Measurements from ENCODE around the gene ITGA1.

DNA sequence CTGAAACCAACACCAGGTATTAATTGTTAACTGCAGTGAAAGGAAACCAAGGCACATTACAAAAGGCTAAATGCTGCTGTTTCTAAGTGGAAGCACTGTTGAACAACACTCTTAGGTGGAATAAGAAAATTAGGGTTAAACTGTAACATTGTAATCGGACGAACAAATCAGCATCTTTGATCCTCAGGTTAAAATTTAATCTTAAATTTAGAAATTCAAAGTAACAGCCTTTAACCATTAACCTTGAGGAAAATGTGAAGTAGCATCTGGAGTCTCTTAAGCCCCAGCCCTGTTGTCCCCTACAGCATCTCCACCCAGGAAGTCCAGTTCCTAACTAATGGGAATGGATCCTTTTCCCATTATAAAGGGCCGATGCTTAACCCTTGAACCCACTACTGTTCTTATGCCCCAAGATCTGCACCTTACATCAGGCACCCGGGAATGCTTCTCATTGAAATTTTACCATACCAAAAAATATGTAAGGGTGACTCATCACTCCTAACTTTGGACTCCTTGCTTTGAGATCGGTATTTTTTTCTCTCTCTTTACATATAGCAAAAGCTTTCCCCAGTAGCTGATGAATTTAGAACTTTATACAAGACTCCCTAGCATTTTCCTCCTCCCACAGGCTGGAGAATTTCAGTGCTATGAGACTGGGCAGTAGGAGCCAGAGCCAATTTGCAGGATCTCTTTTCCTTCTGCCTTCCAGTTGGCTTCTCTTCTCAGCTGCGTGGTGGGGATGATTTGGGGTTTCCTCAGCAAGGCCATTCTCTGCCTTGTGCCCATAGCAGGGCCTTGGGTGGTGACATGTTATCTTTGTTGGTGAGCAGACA lies 169.4 kb downstream of the ITGA1 start:
- no peak for TF ChIP-seq POLR2A (IDR thresholded peaks at IDR 0.05)
- TF ChIP-seq, protein P1, sequence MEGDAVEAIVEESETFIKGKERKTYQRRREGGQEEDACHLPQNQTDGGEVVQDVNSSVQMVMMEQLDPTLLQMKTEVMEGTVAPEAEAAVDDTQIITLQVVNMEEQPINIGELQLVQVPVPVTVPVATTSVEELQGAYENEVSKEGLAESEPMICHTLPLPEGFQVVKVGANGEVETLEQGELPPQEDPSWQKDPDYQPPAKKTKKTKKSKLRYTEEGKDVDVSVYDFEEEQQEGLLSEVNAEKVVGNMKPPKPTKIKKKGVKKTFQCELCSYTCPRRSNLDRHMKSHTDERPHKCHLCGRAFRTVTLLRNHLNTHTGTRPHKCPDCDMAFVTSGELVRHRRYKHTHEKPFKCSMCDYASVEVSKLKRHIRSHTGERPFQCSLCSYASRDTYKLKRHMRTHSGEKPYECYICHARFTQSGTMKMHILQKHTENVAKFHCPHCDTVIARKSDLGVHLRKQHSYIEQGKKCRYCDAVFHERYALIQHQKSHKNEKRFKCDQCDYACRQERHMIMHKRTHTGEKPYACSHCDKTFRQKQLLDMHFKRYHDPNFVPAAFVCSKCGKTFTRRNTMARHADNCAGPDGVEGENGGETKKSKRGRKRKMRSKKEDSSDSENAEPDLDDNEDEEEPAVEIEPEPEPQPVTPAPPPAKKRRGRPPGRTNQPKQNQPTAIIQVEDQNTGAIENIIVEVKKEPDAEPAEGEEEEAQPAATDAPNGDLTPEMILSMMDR (IDR thresholded peaks at IDR 0.05) = no peak
